ENCODE measurements around the gene KCNMB2.

The KCNMB2 gene

DNA sequence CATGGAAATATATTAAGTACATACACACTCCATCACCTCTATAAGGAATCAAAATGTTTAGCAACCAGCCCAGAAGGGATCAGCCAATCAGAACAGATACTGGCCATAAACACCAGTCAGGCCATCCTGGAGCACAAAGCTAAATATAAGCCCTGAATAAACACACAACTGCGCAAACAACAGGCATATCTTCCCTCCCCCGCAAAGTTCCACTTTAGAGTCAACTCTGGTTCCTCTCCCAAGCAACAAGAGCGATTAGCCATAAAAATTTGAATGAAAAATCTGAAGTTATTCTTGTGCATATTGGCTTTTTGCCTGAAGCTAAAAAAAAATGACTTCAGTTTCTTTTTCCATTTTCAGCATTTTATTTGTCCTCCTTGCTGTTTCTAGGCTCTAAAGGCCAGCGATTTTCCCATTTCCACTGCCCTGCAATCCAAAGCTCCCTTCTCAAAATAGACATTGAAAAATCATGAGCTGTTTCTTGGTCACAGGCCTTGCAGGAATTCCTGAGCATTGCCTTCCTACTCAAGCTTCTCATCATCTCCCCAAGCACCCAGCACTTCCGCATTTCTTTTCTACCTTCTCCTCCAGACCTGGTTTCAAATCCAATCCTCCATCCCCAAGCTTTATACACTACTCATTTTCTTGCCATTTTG lies 287.5 kb downstream of the KCNMB2 start:
- H3K27me3 ChIP-seq (ENCODE audit: insufficient read depth, poor library complexity, severe bottlenecking) = no peaks in the 10 kb centered on the region
- TF ChIP-seq POLR2AphosphoS5 (IDR thresholded peaks at IDR 0.05; ENCODE audit: low read depth) = no peak
- TF ChIP-seq, protein P1, sequence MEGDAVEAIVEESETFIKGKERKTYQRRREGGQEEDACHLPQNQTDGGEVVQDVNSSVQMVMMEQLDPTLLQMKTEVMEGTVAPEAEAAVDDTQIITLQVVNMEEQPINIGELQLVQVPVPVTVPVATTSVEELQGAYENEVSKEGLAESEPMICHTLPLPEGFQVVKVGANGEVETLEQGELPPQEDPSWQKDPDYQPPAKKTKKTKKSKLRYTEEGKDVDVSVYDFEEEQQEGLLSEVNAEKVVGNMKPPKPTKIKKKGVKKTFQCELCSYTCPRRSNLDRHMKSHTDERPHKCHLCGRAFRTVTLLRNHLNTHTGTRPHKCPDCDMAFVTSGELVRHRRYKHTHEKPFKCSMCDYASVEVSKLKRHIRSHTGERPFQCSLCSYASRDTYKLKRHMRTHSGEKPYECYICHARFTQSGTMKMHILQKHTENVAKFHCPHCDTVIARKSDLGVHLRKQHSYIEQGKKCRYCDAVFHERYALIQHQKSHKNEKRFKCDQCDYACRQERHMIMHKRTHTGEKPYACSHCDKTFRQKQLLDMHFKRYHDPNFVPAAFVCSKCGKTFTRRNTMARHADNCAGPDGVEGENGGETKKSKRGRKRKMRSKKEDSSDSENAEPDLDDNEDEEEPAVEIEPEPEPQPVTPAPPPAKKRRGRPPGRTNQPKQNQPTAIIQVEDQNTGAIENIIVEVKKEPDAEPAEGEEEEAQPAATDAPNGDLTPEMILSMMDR (IDR thresholded peaks at IDR 0.05; ENCODE audit: insufficient read depth, low read length) = no peak
- TF ChIP-seq, protein P2, sequence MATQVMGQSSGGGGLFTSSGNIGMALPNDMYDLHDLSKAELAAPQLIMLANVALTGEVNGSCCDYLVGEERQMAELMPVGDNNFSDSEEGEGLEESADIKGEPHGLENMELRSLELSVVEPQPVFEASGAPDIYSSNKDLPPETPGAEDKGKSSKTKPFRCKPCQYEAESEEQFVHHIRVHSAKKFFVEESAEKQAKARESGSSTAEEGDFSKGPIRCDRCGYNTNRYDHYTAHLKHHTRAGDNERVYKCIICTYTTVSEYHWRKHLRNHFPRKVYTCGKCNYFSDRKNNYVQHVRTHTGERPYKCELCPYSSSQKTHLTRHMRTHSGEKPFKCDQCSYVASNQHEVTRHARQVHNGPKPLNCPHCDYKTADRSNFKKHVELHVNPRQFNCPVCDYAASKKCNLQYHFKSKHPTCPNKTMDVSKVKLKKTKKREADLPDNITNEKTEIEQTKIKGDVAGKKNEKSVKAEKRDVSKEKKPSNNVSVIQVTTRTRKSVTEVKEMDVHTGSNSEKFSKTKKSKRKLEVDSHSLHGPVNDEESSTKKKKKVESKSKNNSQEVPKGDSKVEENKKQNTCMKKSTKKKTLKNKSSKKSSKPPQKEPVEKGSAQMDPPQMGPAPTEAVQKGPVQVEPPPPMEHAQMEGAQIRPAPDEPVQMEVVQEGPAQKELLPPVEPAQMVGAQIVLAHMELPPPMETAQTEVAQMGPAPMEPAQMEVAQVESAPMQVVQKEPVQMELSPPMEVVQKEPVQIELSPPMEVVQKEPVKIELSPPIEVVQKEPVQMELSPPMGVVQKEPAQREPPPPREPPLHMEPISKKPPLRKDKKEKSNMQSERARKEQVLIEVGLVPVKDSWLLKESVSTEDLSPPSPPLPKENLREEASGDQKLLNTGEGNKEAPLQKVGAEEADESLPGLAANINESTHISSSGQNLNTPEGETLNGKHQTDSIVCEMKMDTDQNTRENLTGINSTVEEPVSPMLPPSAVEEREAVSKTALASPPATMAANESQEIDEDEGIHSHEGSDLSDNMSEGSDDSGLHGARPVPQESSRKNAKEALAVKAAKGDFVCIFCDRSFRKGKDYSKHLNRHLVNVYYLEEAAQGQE (IDR thresholded peaks at IDR 0.05; ENCODE audit: insufficient replicate concordance, low read depth) = no peak
- TF ChIP-seq SPI1 (IDR thresholded peaks at IDR 0.05; ENCODE audit: borderline replicate concordance, low read depth) = no peak
- TF ChIP-seq GABPA (IDR thresholded peaks at IDR 0.05; ENCODE audit: low read depth) = no peak
- no peak overlapping the region for H3K4me3 ChIP-seq (replicated peaks; ENCODE audit: insufficient read depth, low read length)
- H3K27ac ChIP-seq (replicated peaks) = no peak overlapping the region
- DNase-seq (ENCODE audit: low read depth in 1 of 2, low spot score in 1 of 2) = no peak

DNA sequence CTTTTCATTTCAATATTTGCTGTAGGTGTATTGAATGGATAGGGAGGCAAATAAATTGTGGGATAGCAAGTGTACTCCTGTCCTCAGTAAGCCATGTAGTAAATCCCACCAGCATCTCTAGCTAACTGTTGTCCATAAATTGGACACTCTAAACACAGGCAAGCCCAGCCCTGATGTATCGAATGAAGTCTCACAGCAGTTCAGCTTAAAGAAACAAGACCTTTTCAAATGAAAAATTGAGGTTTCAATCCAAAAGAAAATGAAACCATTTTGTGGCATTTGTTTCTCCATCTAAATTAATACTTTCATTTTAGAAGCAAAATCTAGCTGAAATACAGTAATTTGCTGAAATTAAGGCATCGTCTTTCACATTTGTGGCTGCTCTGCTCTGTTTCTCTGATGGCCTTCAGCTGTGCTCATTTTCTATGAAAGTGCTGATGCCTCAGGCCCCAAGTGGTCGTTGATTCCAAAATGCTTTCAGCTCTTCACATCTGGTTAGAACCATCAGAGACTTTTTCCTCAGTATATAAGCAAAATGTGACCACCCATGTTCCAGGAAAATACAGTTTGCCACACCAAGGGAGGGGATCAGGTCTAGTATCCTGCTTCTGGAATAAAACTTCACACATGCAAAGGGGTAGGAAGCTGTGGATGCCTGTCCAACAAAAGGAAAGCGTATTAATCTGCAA lies 290.3 kb downstream of the KCNMB2 start:
- H3K27ac ChIP-seq (replicated peaks) = no peak overlapping the region

DNA sequence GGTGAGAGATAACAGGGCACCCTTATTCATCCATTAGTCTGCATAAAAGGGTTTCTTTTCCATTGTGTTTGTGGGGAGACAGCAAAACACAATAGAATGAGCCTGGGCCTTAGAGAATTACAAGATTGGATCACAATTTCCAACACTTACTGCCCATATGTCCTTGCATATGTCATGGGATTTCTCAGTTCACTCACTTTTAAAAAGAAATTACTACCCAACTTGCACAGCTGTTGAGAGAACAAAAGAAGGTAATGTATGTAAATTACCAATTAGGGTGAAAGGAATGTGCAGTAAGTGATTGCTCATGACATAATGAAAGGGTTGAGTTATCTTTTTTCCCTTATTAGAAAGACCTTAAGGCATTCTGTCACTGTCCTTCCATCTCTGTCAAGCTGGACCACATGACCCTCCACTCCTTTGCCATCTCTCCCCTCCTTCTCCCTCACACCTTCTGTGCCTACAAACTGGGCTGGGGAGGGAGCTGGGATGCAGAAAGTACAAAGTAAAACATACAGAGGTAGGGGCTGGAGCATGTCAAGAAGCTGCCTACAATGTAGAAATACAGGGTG lies 291.1 kb downstream of the KCNMB2 start:
- H3K27me3 ChIP-seq (ENCODE audit: insufficient read depth, poor library complexity, severe bottlenecking) = no peaks in the 10 kb centered on the region
- no peak for TF ChIP-seq POLR2AphosphoS5 (IDR thresholded peaks at IDR 0.05; ENCODE audit: low read depth)
- TF ChIP-seq SPI1 (IDR thresholded peaks at IDR 0.05; ENCODE audit: borderline replicate concordance, low read depth) = no peak
- TF ChIP-seq, protein P2 (IDR thresholded peaks at IDR 0.05; ENCODE audit: insufficient replicate concordance, low read depth) = no peak
- no peak for TF ChIP-seq GABPA (IDR thresholded peaks at IDR 0.05; ENCODE audit: low read depth)
- TF ChIP-seq, protein P1 (IDR thresholded peaks at IDR 0.05; ENCODE audit: insufficient read depth, low read length) = no peak
- H3K4me3 ChIP-seq (replicated peaks; ENCODE audit: insufficient read depth, low read length) = no peak overlapping the region
- no peak overlapping the region for H3K27ac ChIP-seq (replicated peaks)
- DNase-seq (ENCODE audit: low read depth in 1 of 2, low spot score in 1 of 2) = no peak

More for the DNA sequence above, 290.3 kb downstream of the KCNMB2 start:
- TF ChIP-seq, protein P1 (IDR thresholded peaks at IDR 0.05; ENCODE audit: insufficient read depth, low read length) = no peak
- TF ChIP-seq, protein P2 (IDR thresholded peaks at IDR 0.05; ENCODE audit: insufficient replicate concordance, low read depth) = no peak
- TF ChIP-seq GABPA (IDR thresholded peaks at IDR 0.05; ENCODE audit: low read depth) (no peak), SPI1 (IDR thresholded peaks at IDR 0.05; ENCODE audit: borderline replicate concordance, low read depth) (no peak), POLR2AphosphoS5 (IDR thresholded peaks at IDR 0.05; ENCODE audit: low read depth) (no peak)
- Histone ChIP-seq H3K27me3 (ENCODE audit: insufficient read depth, poor library complexity, severe bottlenecking) (no peaks in the 10 kb centered on the region), H3K4me3 (replicated peaks; ENCODE audit: insufficient read depth, low read length) (no peak overlapping the region)
- no peak for DNase-seq (ENCODE audit: low read depth in 1 of 2, low spot score in 1 of 2)

Data from HL-60 (cell line).